Measurements from ENCODE around the gene STK36. TPM values are rescaled to one million over a fixed set of nuclear protein-coding genes. Genes with fewer than 3 reads are reported as not detected.

STK36 gene
- total and polyA plus RNA-seq, 10 of the 15 experiments (the other 5 are each of a cell fraction or from before 2014, with no cell fraction given) = 4.0 to 22.8 (median 16.7) TPM

GRCh38 chr2:218717262-218717661, 45.4 kb downstream of the STK36 start:
- intact Hi-C loops (cut with micrococcal nuclease; ENCODE audit: unreplicated experiment) = no loop called here
- no peak overlapping the region for H3K4me3 ChIP-seq
- H3K4me2 ChIP-seq (ENCODE audit: control insufficient read depth, insufficient read depth) = no peak overlapping the region
- in situ Hi-C loops (cut with MboI) = no loop called here
- SMC1A ChIA-PET (ENCODE audit: uncharacterized antibody, unreplicated experiment) = no interaction called here
- H2AFZ ChIP-seq (ENCODE audit: control insufficient read depth, low read depth, low read length) = no peak overlapping the region
- DNase-seq (ENCODE audit: low read depth, low spot score) (no peak), ATAC-seq (0 out of 3 replicates have a peak, but pooled peaks have one; percentile 14), FAIRE-seq (no peak)
- no peak overlapping the region for H3K27ac ChIP-seq (ENCODE audit: control insufficient read depth, insufficient read depth)
- no peak overlapping the region for H3K9ac ChIP-seq (ENCODE audit: control insufficient read depth, insufficient read depth, low read length)
- CTCF ChIA-PET = interaction anchor here (0.6 to 1.3 kb wide), 2 partner anchors 130 to 263 kb away, joined by 3 read pairs; no protein-coding TSS in a partner anchor
- H3K79me2 ChIP-seq (ENCODE audit: control insufficient read depth, insufficient read depth, low read length) = peaks cover 34% of the 10 kb centered on the region
- H3K4me1 ChIP-seq (ENCODE audit: control insufficient read depth, insufficient read depth, low read length) = no peaks in the 10 kb centered on the region
- WGBS (ENCODE audit: insufficient coverage, insufficient replicate concordance, low lambda C conversion rate, missing lambda C conversion rate) = 52% methylated on average over 3 of the region's 3 CpGs
- no TSS peak for BruUV-seq (replicated peaks)
- POLR2A ChIA-PET = no interaction called here
- RAD21 ChIA-PET (ENCODE audit: unreplicated experiment) = no interaction called here
- H3K27me3 ChIP-seq (replicated peaks in 1 of 2; ENCODE audit: control insufficient read depth in 2 of 2, insufficient read depth in 2 of 2, low read length in 1 of 2) = no peaks in the 10 kb centered on the region
- H3K36me3 ChIP-seq (ENCODE audit: control insufficient read depth in 2 of 2, insufficient read depth in 2 of 2, low read length in 1 of 2) = peaks cover 1 to 12% of the 10 kb centered on the region in 2 experiments; a peak in 3 of 4 replicates
- TF ChIP-seq SKIL (IDR thresholded peaks at IDR 0.05; ENCODE audit: low read depth, poor library complexity, severe bottlenecking) = no peak
- TF ChIP-seq YBX1 (IDR thresholded peaks at IDR 0.05) = no peak
- no peak for TF ChIP-seq NR2C1 (IDR thresholded peaks at IDR 0.05)
- no peak for TF ChIP-seq NR2F1 (conservative IDR thresholded peaks at IDR 0.05)
- no peak for TF ChIP-seq JUND (IDR thresholded peaks at IDR 0.05; ENCODE audit: low read depth, low read length)
- no peak for TF ChIP-seq CUX1 (IDR thresholded peaks at IDR 0.05; ENCODE audit: insufficient replicate concordance, low read depth, low read length)
- H3K9me3 ChIP-seq (replicated peaks; ENCODE audit: control insufficient read depth, insufficient read depth, low read length) = no peaks in the 10 kb centered on the region
- H4K20me1 ChIP-seq (ENCODE audit: control insufficient read depth, insufficient read depth) = no peaks in the 10 kb centered on the region
